Middle frontal gyrus (tissue), 1 donor: ENCODE results near the gene HGS.

Experiments
- DNase-seq: peaks from one replicate; pipeline ENCODE4 v3.0.0-alpha.2; 2015; ENCODE audit warnings: low spot score; ENCODE audit errors: extremely low spot score

The HGS gene

GRCh38 chr17:81740395-81740961 lies 56.7 kb downstream of the HGS start:
- DNase-seq: no peak

GRCh38 chr17:81741049-81741593 lies 57.3 kb downstream of the HGS start:
- no peak for DNase-seq

- no peak for DNase-seq
Observed at GRCh38 chr17:81741594-81742452, 58.0 kb downstream of the HGS start.
